B cell (primary cell): ENCODE results near the gene CD79A. TPM values are rescaled to one million over a fixed set of nuclear protein-coding genes. Genes with fewer than 3 reads are reported as not detected.

Experiments used
- ATAC-seq: fragments of 200-7000 bp; cut with Tn5 transposase; one replicate; pipeline ENCODE4 v1.10.0; 2021; ENCODE audit warnings: low read depth, mild to moderate bottlenecking, moderate number of reproducible peaks, moderate library complexity
- CTCF ChIA-PET: fragments of 350-600 bp; sonication (Branson Sonifier 250); formaldehyde crosslinking; loops from one replicate; lab custom pipeline; 2021; ENCODE audit warnings: antibody characterized with exemption, inconsistent platforms; lab: Charles Lee
- POLR2A ChIA-PET: fragments of 350-600 bp; sonication (Branson Sonifier 250); formaldehyde crosslinking; loops from one replicate; lab custom pipeline; 2021; ENCODE audit warnings: antibody characterized with exemption; lab: Charles Lee
- DNase-seq: peaks from one replicate; pipeline ENCODE4 v3.0.0; 2013
- H2AFZ ChIP-seq: 2 replicates; pipeline ENCODE4 v1.6.1; 2012; ENCODE audit warnings: mild to moderate bottlenecking, low read depth, low read length; ENCODE audit not compliant: insufficient read depth, poor library complexity, severe bottlenecking
- H3K27ac ChIP-seq, 2 donors: 1 replicate in 1 of 2; 2 replicates in 1 of 2; pipeline ENCODE4 v1.5.1; 2012 to 2013; ENCODE audit warnings: low read length in 2 of 2, mild to moderate bottlenecking in 2 of 2, moderate library complexity in 1 of 2
- H3K27me3 ChIP-seq, 4 experiments: fragments of 200-600 bp in 1 of 4; sonication (generic) in 1 of 4; replicated peaks in 1 of 4; 1 replicate in 2 of 4; 2 replicates in 2 of 4; pipeline versions ENCODE4 v1.6.1 to v1.7.0; 2013 to 2016; ENCODE audit warnings: low read length in 3 of 4, mild to moderate bottlenecking in 2 of 4, mixed read lengths in 1 of 4, moderate library complexity in 1 of 4; ENCODE audit not compliant: insufficient read depth in 4 of 4, control insufficient read depth in 3 of 4; ENCODE audit errors: control extremely low read depth in 1 of 4
- H3K36me3 ChIP-seq, 2 experiments: replicated peaks in 1 of 2; 1 replicate in 1 of 2; 2 replicates in 1 of 2; pipeline versions ENCODE4 v1.6.1 to v1.7.1; 2013; ENCODE audit warnings: low read length in 1 of 2; ENCODE audit not compliant: insufficient read depth in 2 of 2, control insufficient read depth in 1 of 2; ENCODE audit errors: control extremely low read depth in 1 of 2, extremely low read depth in 1 of 2
- H3K4me1 ChIP-seq, 2 donors: fragments of 200-600 bp in 1 of 2; sonication (generic) in 1 of 2; 1 replicate in 1 of 2; 2 replicates in 1 of 2; pipeline versions ENCODE4 v1.5.1 to v1.6.1; 2013 to 2017; ENCODE audit warnings: low read length in 2 of 2; ENCODE audit not compliant: control insufficient read depth in 2 of 2, insufficient read depth in 2 of 2
- H3K4me2 ChIP-seq: replicated peaks from 2 replicates; pipeline ENCODE3; 2012; ENCODE audit warnings: mild to moderate bottlenecking, low read depth, low read length; ENCODE audit not compliant: poor library complexity, severe bottlenecking
- H3K4me3 ChIP-seq, 5 experiments: fragments of 200-600 bp in 1 of 5; sonication (generic) in 1 of 5; 1 replicate in 3 of 5; 2 replicates in 2 of 5; pipeline versions ENCODE4 v1.5.1 to v1.7.0; 2011 to 2016; ENCODE audit warnings: low read length in 4 of 5, mild to moderate bottlenecking in 4 of 5, low read depth in 2 of 5, control low read depth in 1 of 5, moderate library complexity in 1 of 5; ENCODE audit not compliant: insufficient read depth in 1 of 5; ENCODE audit errors: control extremely low read depth in 1 of 5, extremely low read depth in 1 of 5
- H3K79me2 ChIP-seq: fragments of 200-600 bp; sonication (generic); one replicate; pipeline ENCODE4 v1.6.0; 2016; ENCODE audit warnings: low read length; ENCODE audit not compliant: control insufficient read depth, insufficient read depth
- H3K9ac ChIP-seq: fragments of 200-600 bp; sonication (generic); 2 replicates; pipeline ENCODE4 v1.6.1; 2017; ENCODE audit warnings: mild to moderate bottlenecking, low read length, moderate library complexity
- H3K9me3 ChIP-seq, 3 donors: one replicate each; pipeline versions ENCODE4 v1.6.1 to v1.7.1; 2013; ENCODE audit warnings: low read length in 2 of 3; ENCODE audit not compliant: control insufficient read depth in 2 of 3, insufficient read depth in 1 of 3; ENCODE audit errors: control extremely low read depth in 1 of 3
- H4K20me1 ChIP-seq: 2 replicates; pipeline ENCODE4 v1.6.0; 2012; ENCODE audit warnings: mild to moderate bottlenecking, low read length; ENCODE audit not compliant: insufficient read depth, control insufficient read depth, poor library complexity, severe bottlenecking
- H3K27ac Mint-ChIP-seq: one replicate; pipeline ENCODE4 v1.8.0; 2021; ENCODE audit warnings: mixed read lengths
- H3K27me3 Mint-ChIP-seq: one replicate; pipeline ENCODE4 v1.8.0; 2021; ENCODE audit warnings: mixed read lengths
- H3K4me1 Mint-ChIP-seq: one replicate; pipeline ENCODE4 v1.8.0; 2021; ENCODE audit warnings: mixed read lengths
- H3K4me3 Mint-ChIP-seq: one replicate; pipeline ENCODE4 v1.8.0; 2021; ENCODE audit warnings: mixed read lengths
- H3K9me3 Mint-ChIP-seq: one replicate; pipeline ENCODE4 v1.8.0; 2022; ENCODE audit warnings: mixed read lengths; ENCODE audit not compliant: insufficient read depth
- CTCF ChIP-seq: fragments of 200-600 bp; IDR thresholded peaks from one replicate; pipeline ENCODE4 v1.8.0; 2022; ENCODE audit warnings: antibody characterized with exemption, mild to moderate bottlenecking
- EZH2 ChIP-seq: IDR thresholded peaks from 2 replicates; pipeline ENCODE4 v1.6.1; 2012; ENCODE audit warnings: borderline replicate concordance, low read depth, mild to moderate bottlenecking, moderate library complexity, low read length; ENCODE audit not compliant: insufficient read depth, poor library complexity, severe bottlenecking
- WGBS: methylation state at CpG from one replicate; pipeline ENCODE4 v1.1.5; 2013; ENCODE audit warnings: missing lambda C conversion rate; ENCODE audit not compliant: insufficient coverage; 5-methylcytosine and 5-hydroxymethylcytosine counted together
- intact Hi-C: fragments of 100-400 bp; cut with micrococcal nuclease; formaldehyde crosslinking; loops from one replicate; pipeline ENCODE4 v1.10.0; 2022
- polyA minus RNA-seq: library from RNA; depleted of rRNA, polyadenylated mRNA; stranded (reverse); fragments of >200 nt; gene quantifications from 2 replicates; pipeline ENCODE4 v1.2.3, GENCODE V29; 2012
- polyA plus RNA-seq: library from polyadenylated mRNA; depleted of rRNA; stranded (reverse); fragments of >200 nt; gene quantifications from 2 replicates; pipeline ENCODE4 v1.2.3, GENCODE V29; 2012
- total RNA-seq, 2 donors: library from RNA; stranded (reverse); fragments of 120-200 nt in 1 of 2; gene quantifications; 1 replicate in 1 of 2; 2 replicates in 1 of 2; pipeline versions ENCODE4 v1.2.3 to v1.2.4, GENCODE V29; 2013 to 2022

The CD79A gene
- 1,230 and 1,280 TPM in 2 replicates for total RNA-seq
- total RNA-seq (2013), result 1,159 TPM
- polyA plus RNA-seq, result 1,116 and 1,471 TPM in 2 replicates
- 1,345 and 2,321 TPM in 2 replicates for polyA minus RNA-seq

- Histone ChIP-seq H4K20me1 (peaks cover 44% of the 10 kb centered on the region), H3K9me3 (no peaks in the 10 kb centered on the region), H2AFZ (no peak within 1 kb of the TSS), H3K9ac (peak within 1 kb of the TSS; percentile 92), H3K27ac (peak within 1 kb of the TSS; percentile 96 to 98), H3K4me1 (peaks cover 73 to 91% of the 10 kb centered on the region in 2 donors), H3K27me3 (no peaks in the 10 kb centered on the region), H3K79me2 (peaks cover 70% of the 10 kb centered on the region), H3K36me3 (peaks cover 0 to 42% of the 10 kb centered on the region in 2 experiments), H3K4me2 (peak within 1 kb of the TSS; percentile 84), H3K4me3 (peak within 1 kb of the TSS; percentile 82 to 100 (median 94))
- intact Hi-C loops, result loop anchor here (1.0 to 10.0 kb wide), 4 partner anchors 10 to 612 kb away; partner anchors contain the start of gene HNRNPUL1
- Mint-ChIP-seq H3K9me3 (no peaks in the 10 kb centered on the region), H3K27me3 (no peaks in the 10 kb centered on the region), H3K27ac (peak within 1 kb of the TSS; percentile 99), H3K4me3 (peak within 1 kb of the TSS; percentile 97), H3K4me1 (peaks cover 74% of the 10 kb centered on the region)
- ChIA-PET POLR2A (interaction anchor here (0.6 to 6.6 kb wide), 12 partner anchors 11 to 1442 kb away, joined by 3 to 94 read pairs (median 4); partner anchors contain the start of genes RABAC1 and RPS19), CTCF (interaction anchor here (0.6 to 17.0 kb wide), 6 partner anchors 10 to 208 kb away, joined by 3 to 331 read pairs (median 44); partner anchors contain the start of gene RPS19)
- DNase-seq (peak; percentile 97), ATAC-seq (peak; percentile 70)
- TF ChIP-seq EZH2, result no peak
- TF ChIP-seq CTCF, result no peak
- WGBS, result 0% methylated on average over 5 of the region's 9 CpGs
Observed at GRCh38 chr19:41876847-41877832, at the start of gene CD79A. CD79A (plus strand) TSS chr19:41877279; CDS start chr19:41877305, 26 bp downstream.
